CD4-positive, alpha-beta memory T cell (primary cell): ENCODE results near the gene CTTNBP2NL. TPM values are rescaled to one million over a fixed set of nuclear protein-coding genes. Genes with fewer than 3 reads are reported as not detected.

ENCODE experiments used
- microRNA-seq: library from miRNA; unstranded; fragments of <30 nt; microRNA quantifications from one replicate; pipeline ENCODE4 v1.2.0, GENCODE V29; 2021; ENCODE audit warnings: borderline replicate concordance, borderline number of aligned reads, borderline microRNAs expressed, mixed read lengths
- polyA plus RNA-seq, 2 donors: library from polyadenylated mRNA; unstranded; fragments of 300-500 nt; fragmentation: Illumina TruSeq; gene quantifications; one replicate each; pipeline ENCODE4 v1.2.3, GENCODE V29; 2021
- total RNA-seq, 2 experiments: library from RNA; stranded (reverse); gene quantifications; one replicate each; pipeline ENCODE4 v1.2.3, GENCODE V29; 2021

The CTTNBP2NL gene
- total and polyA plus RNA-seq, 4 experiments from 2014 or later = 0.24 to 0.84 (median 0.47) TPM; not detected in 1

Small RNA genes within 50 kb of the gene (microRNA-seq; reads per million reads assigned to microRNA genes)
- not detected for gene MIR4256

Other genes with a start within 250 kb of the CTTNBP2NL start
- gene WNT2B, start 112.8 kb downstream of the CTTNBP2NL start, total RNA-seq = under 1 TPM; 0.70 to 0.91 TPM
- gene WNT2B, start 112.8 kb downstream of the CTTNBP2NL start, polyA plus RNA-seq = under 1 TPM; 0.21 to 0.23 TPM
- 10 to 100 TPM; 24.3 to 27.2 TPM for gene ST7L, start 222.9 kb downstream of the CTTNBP2NL start, total RNA-seq
- 10 to 100 TPM; 10.9 to 13.8 TPM for gene ST7L, start 222.9 kb downstream of the CTTNBP2NL start, polyA plus RNA-seq
- 100 to 1,000 TPM; 149 to 157 TPM for gene CAPZA1, start 223.6 kb downstream of the CTTNBP2NL start, total RNA-seq
- gene CAPZA1, start 223.6 kb downstream of the CTTNBP2NL start, polyA plus RNA-seq = 100 to 1,000 TPM; 241 to 296 TPM